NCI-H1417 (cell line): Measurements from ENCODE around the gene GFY.
A peak's percentile ranks its signal among the peaks of the same experiment; 100 is the strongest.
"Not testable (repeated sequence)": the region's sequence is repeated elsewhere in the genome, so short reads cannot be mapped to it uniquely, and the experiment has no call there.

Source experiments
- DNase-seq, 3 experiments: peaks; one replicate each; lab custom pipeline; 2025; lab: John Stamatoyannopoulos, UW

Gene GFY

DNA sequence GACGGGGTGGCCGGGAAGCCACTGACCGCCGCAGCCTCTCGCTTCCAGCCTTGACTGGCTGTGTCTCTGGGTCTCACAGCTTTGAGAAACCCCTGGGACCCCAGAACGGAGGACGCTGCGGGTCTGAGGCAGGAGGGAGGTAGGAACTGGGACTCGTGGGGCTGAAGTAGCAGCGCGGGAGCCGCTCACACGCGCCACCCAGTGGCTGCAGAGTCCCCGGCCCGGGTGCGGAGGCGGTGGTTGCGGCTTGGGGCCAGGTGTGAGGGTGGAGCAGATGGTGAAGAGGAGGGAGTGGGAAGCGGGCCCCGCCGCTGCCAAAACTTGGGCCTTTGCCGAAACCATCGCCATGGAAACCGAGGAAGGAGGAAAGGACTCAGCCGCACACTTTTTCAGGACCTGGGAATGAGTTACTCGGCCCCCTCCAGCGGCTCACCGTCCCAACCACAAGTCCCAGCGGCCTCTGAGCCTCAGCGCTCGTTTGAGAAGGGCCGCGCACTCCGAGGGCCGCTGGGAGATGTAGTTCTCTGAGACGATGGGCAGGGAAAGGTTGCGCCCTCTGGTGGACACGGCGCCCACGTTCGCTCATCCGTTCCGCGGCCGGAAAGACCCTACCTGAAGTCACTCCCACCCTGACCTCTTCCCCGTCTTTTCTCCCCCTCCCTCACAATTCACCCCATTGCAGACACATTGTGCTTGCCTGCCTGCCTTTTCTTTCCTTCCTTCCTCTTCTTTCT is 18.3 kb downstream of the GFY start:
- DNase-seq, result peak; percentile 95 to 96 (median 96)

- DNase-seq, result peak in 1 of 3 experiments; percentile 6
Observed at GRCh38 chr19:49444100-49444700, 19.0 kb downstream of the GFY start.

DNA sequence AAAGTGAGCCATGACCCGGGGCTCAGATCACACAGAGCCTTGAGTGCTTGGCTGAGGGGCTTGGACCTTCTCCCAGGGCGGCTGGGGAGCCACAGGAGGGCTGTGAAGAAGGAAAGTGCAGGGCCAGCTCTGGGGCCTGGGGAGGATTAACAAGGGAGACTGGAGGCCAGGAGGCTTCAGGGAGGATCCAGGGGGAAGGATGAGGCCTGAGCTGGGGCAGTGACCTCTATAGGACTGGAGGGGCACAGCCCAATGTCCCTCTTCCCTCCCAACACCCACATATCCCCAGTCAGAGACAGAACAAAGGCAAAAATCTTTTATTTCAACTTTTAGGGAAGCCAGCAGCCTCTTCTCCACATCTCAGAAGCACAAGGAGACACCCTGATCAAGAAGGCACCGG is 20.8 kb downstream of the GFY start:
- no peak for DNase-seq

DNA sequence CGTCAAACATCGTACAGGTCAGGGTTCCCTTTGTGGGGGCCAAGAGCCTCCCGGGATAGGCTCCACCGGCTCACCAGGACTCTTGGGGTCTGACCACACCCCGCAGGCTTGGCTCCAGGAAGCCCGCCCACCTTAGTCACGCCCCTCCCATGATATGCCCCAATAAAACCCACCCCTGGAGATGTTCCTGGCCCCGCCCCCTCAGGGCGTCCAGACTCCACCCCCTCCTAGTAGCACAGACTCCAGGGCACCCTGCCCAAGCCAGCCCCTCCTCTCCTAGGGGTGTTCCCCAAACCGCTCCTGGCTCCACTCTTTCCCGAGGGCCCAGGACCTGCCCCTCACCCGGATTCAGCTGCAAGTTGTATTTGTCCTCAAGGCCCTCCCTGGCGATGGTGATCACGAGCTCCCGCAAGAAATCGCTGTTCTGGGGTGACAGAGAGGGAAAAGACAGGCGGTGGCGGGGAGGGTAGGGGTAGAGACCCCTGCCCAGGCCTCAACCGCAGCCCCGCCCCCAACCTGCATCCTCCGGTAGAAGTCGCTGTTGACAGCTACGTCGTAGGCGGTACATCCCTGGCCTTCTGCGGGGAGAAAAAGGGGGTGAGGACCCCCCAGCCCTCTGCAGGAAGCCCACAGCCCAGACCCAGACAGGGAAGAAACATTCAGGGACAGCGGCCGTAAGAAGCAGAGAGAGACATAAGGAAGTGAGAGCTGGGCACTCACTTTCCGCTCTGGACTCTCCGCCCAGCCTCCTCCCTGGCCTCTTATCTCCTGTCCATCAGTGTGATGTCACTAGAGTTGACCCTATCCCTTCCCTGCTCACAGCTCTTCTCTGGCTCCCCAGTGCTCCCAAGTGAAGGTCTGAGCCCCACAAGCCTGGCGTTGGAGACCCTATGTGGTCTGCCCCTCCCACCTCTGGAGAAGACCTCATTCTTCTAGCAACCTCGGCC is 22.6 kb downstream of the GFY start:
- DNase-seq, result no peak

GRCh38 chr19:49448432-49448786 is 23.2 kb downstream of the GFY start:
- no peak for DNase-seq

DNA sequence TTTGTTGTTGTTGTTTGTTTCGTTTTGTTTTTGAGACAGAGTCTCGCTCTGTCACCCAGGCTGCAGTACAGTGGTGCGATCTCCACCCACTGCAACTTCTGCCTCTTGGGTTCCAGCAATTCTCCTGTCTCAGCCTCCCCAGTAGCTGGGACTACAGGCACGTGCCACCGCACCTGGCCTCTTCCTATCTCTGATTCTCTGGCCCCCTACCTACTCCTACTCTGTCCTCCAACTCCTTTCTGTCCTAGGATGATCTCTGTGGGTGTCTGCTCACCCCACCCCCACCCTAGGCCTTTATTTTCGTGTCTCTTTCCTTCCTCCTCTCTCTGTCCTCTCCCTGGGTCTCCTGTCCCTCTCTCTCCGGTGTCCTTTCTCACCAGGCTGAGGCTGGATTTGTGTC is 25.2 kb downstream of the GFY start:
- DNase-seq, result no peak

GRCh38 chr19:49451430-49452181 is 26.4 kb downstream of the GFY start, which contains the start of gene PIH1D1:
TSS of gene PIH1D1 (minus strand) at chr19:49451814. CDS start at chr19:49451574, 240 bp downstream.
- peak; percentile 97 to 99 (median 99) for DNase-seq

DNA sequence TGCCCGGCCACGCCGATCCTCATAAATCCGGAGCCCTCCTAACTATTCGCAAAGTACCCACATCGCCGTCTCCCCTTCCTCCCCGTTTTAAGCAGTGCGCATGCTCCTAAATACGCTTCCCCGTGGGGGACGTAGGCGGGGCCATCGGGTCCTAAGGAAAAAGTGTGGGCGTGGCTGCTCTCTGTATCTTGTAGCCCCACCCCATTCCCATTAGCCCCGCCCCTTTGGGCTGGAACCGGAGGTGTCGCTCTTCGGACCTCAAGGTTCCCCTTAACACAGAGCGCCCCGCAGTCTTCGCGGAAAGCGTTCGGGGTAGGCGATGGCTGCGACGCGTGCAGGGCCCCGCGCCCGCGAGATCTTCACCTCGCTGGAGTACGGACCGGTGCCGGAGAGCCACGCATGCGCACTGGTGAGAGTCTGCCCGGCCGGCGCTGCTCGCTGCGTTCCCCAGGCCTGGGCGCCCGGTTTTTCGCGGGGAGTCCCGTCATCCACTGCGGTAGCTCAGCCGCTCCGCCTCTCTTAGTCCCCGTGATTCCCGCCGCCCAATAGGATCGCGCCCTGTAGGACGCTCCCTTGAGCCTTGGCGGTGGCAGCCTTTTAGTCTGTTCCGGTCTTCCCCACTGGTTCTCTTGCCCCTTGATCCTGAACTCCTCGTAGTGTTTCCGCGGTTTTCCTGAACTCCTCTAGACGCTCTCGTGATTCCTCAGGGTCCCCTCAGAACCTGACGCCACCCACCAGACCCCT is 28.0 kb downstream of the GFY start, which contains the start of gene ALDH16A1:
ALDH16A1 (plus strand) TSS at position 213 of the 744 bp plus-strand sequence; CDS start at position 320, 107 bp downstream.
- DNase-seq, result peak; percentile 98 to 99 (median 99)

GRCh38 chr19:49453757-49454240 is 28.6 kb downstream of the GFY start:
- no peak for DNase-seq

DNA sequence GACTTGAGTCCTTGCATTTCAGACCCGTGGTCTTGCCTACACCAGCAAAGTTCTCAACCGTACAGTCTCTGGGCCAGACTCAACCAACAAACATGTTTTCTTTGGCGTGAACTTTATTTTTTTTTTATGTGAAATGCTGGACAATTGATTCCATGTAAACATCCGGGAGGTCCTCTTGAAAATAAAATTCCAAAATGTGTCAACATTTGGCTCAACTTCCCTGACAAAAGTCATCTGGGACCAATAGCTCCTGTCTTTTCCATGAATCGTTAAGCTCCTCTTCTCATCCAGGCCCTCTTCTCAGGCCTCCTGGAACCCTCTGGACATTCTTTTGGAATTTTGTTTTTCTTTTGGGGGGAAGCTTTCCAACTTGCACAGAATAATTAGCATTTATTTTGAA is 30.6 kb downstream of the GFY start:
- DNase-seq, result no peak

DNA sequence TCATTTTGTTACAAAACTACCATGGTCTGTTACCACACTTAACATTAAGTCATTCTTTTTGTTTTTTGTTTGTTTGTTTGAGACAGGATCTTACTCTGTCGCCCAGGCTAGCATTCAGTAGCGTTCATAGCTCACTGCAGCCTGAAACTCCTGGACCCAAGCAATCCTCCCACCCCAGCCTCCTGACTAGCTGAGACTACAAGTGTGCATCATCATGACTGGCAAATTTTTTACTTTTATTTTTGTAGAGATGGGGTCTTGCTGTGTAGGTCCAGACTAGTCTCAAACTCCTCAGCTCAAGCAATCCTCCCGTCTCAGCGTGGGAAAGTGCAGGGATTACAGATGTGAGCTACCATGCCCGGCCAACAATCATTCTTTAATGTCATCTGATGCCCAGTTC is 31.1 kb downstream of the GFY start:
- no peak for DNase-seq

- DNase-seq, result no peak
Observed at GRCh38 chr19:49458567-49458903, 33.3 kb downstream of the GFY start.

DNA sequence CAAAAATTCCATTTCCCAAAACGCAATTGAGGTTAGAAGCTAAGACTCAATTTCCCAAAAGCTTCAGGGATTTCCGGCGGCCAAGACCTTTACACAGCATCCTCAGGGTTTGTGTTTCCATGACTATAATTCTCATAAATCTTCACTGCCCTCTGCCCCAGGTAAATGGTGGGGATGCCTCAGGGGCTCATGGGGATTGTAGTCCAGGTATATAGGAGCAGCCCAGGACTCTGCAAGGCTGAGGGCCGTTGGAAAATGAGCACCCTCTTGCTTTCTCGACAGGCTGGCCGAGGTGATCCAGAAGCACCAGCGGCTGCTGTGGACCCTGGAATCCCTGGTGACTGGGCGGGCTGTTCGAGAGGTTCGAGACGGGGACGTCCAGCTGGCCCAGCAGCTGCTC is 34.2 kb downstream of the GFY start:
- no peak for DNase-seq

- DNase-seq, result not testable (repeated sequence)
Observed at GRCh38 chr19:49461130-49461529, 35.9 kb downstream of the GFY start.

DNA sequence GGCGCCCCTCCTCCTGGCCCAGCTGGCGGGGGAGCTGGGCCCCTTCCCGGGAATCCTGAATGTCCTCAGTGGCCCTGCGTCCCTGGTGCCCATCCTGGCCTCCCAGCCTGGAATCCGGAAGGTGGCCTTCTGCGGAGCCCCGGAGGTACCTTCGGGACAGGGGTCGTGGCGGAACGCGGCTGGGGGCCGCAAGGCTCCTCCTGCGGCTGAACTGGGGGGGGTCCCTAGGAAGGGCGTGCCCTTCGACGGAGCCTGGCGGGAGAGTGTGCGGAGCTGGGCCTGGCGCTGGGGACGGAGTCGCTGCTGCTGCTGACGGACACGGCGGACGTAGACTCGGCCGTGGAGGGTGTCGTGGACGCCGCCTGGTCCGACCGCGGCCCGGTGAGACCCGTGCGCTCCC is 36.5 kb downstream of the GFY start:
- DNase-seq, result no peak

- no peak for DNase-seq
Observed at GRCh38 chr19:49462492-49462891, 37.3 kb downstream of the GFY start.

DNA sequence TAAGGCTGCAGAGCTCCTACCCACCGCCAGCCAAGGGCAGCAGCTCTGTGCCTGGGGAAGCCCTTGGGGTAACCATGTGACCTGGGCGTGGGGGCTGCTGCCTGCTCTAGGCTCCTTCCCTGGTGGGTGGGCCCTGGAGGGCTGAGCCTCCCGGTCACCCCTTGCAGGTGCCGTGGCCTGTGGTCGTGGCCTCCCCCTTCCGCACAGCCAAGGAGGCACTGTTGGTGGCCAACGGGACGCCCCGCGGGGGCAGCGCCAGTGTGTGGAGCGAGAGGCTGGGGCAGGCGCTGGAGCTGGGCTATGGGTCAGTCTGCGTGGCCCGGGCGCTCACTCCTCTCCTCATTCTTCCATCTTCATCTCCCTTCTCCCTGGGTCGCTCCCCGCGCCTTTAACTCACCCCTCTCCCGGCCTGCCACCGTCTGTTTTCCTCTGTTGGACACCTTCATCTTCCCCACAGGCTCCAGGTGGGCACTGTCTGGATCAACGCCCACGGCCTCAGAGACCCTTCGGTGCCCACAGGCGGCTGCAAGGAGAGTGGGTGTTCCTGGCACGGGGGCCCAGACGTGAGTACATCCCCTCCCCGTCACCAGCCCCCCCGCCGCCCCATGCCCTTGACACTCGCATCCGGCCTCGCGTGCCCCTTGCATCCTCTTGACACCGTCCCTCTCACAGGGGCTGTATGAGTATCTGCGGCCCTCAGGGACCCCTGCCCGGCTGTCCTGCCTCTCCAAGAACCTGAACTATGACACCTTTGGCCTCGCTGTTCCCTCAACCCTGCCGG is 39.0 kb downstream of the GFY start:
- DNase-seq, result no peak

GRCh38 chr19:49465371-49465770 is 40.2 kb downstream of the GFY start:
- DNase-seq, result no peak

- DNase-seq, result no peak
Observed at GRCh38 chr19:49468199-49468598, 43.0 kb downstream of the GFY start.
